ENCODE data around the gene IFT20. TPM values are rescaled to one million over a fixed set of nuclear protein-coding genes. Genes with fewer than 3 reads are reported as not detected.

Gene IFT20
- total and polyA plus RNA-seq, 2 donors, result 44.6 to 82.5 TPM

DNA sequence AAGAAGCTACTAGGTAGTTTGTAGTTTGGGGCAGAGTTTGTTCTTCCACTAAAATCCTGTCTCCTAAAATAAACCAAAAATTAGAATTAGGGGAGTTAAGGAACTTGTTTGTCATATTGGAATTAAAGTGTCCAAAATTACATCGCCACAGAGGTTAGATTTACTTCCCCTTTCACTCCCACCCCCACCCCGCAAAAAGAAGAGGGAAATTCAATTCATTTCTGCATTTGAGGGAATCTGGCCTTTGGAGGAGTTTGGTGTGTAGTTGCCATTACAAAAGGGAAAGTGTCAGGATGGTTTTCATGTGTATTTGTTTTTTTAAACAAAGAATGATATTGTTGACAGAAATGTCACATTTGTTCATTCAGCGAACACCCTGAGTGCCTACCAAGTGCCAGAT lies 10.5 kb downstream of the IFT20 start:
- no peak overlapping the region for H3K27ac ChIP-seq (ENCODE audit: low read depth in 1 of 2, low read length in 1 of 2)
- peaks cover 25 to 32% of the 10 kb centered on the region in 2 donors for H3K36me3 ChIP-seq (ENCODE audit: control insufficient read depth in 2 of 2, insufficient read depth in 2 of 2, low read length in 1 of 2)
- H3K4me3 ChIP-seq (ENCODE audit: low read length in 2 of 2), result no peak overlapping the region
- 82% methylated on average over 3 of the region's 3 CpGs for whole genome bisulfite sequencing
- DNase-seq (ENCODE audit: low read depth in 6 of 9, low spot score in 9 of 9), result no peak
- no peaks in the 10 kb centered on the region for H3K9me3 ChIP-seq (ENCODE audit: control insufficient read depth in 2 of 2, insufficient read depth in 1 of 2, low read length in 1 of 2)
- no peaks in the 10 kb centered on the region for H3K27me3 ChIP-seq (ENCODE audit: control insufficient read depth in 2 of 2, insufficient read depth in 1 of 2, low read length in 1 of 2)
- peaks cover 3 to 6% of the 10 kb centered on the region in 2 donors for H3K4me1 ChIP-seq (ENCODE audit: control insufficient read depth in 2 of 2, insufficient read depth in 2 of 2, low read length in 2 of 2)

DNA sequence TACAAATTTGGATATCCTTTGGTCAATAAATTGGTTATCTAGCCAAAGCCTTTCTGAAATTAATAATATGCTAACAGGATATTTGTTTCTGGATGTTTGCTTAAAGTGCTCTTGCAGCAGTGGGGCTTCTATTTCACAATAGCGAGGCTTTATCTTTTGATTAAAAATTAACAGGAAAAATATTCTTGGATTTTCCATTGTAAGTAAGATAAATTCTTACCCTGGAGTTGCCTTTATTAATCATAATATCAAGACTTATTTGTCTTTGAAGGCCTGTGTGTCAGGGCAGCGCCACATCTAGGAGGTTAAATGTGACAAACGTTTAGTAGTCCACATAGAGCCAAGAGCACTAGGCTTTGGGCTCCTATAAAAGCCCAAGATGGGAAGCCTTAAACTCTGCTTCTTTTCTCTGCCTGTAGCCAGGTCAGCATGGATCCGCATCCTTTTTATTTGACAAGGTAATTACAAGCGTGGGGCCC lies 11.0 kb downstream of the IFT20 start:
- no peak overlapping the region for H3K27ac ChIP-seq (ENCODE audit: low read depth in 1 of 2, low read length in 1 of 2)

DNA sequence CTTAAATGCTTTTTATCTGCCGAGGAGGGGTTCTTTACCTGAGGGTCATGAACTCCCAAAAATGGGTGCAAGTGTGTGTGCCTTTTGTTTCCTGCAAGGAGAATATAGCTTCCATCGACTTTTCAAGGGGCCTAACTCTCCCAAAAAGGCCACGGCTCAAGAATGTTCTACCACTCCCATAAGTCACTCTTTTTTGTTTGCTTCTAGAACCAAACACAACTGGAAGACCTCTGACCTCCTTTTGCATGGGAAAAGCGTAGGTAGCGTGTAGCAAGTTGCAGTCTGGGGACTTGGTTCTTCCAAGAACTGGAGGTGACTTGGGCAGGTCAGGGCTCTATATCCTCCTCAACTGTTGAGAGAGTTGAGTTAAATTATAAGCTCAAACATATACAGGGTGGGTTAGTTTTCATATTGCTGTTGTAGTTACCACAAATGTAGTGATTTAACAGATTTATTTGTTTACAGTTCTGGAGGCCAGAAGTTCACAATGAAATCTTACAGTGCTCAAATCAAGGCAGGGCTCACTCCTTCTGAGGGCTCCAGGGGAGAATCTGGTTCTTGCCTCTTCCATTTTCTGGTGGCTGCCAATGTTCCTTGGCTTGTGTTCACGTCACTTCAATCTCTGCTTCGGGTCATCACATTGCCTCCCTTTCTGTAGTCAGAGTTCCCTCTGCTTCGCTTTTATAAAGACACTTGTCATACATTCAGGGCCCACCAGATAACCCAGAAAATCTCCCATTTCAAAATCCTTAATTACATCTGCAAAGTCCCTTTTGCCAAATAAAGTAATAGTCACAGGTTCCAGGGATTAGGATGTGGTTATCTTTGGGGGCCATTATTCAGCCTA lies 14.8 kb downstream of the IFT20 start:
- no peak overlapping the region for H3K4me3 ChIP-seq (ENCODE audit: low read length in 2 of 2)
- WGBS, result 92% methylated on average over 8 of the region's 8 CpGs
- no peak for DNase-seq (ENCODE audit: low read depth in 6 of 9, low spot score in 9 of 9)
- H3K9me3 ChIP-seq (ENCODE audit: control insufficient read depth in 2 of 2, insufficient read depth in 1 of 2, low read length in 1 of 2), result no peaks in the 10 kb centered on the region
- H3K27me3 ChIP-seq (ENCODE audit: control insufficient read depth in 2 of 2, insufficient read depth in 1 of 2, low read length in 1 of 2), result peaks cover 0 to 19% of the 10 kb centered on the region in 2 donors
- no peaks in the 10 kb centered on the region for H3K36me3 ChIP-seq (ENCODE audit: control insufficient read depth in 2 of 2, insufficient read depth in 2 of 2, low read length in 1 of 2)
- H3K27ac ChIP-seq (ENCODE audit: low read depth in 1 of 2, low read length in 1 of 2), result no peak overlapping the region
- H3K4me1 ChIP-seq (ENCODE audit: control insufficient read depth in 2 of 2, insufficient read depth in 2 of 2, low read length in 2 of 2), result peaks cover 10 to 21% of the 10 kb centered on the region in 2 donors

More for the DNA sequence above, 11.0 kb downstream of the IFT20 start:
- Histone ChIP-seq H3K4me1 (ENCODE audit: control insufficient read depth in 2 of 2, insufficient read depth in 2 of 2, low read length in 2 of 2) (peaks cover 8 to 10% of the 10 kb centered on the region in 2 donors), H3K9me3 (ENCODE audit: control insufficient read depth in 2 of 2, insufficient read depth in 1 of 2, low read length in 1 of 2) (no peaks in the 10 kb centered on the region), H3K4me3 (ENCODE audit: low read length in 2 of 2) (no peak overlapping the region), H3K36me3 (ENCODE audit: control insufficient read depth in 2 of 2, insufficient read depth in 2 of 2, low read length in 1 of 2) (peaks cover 23 to 29% of the 10 kb centered on the region in 2 donors), H3K27me3 (ENCODE audit: control insufficient read depth in 2 of 2, insufficient read depth in 1 of 2, low read length in 1 of 2) (no peaks in the 10 kb centered on the region)
- 96% methylated on average over 5 of the region's 5 CpGs for WGBS
- DNase-seq (ENCODE audit: low read depth in 6 of 9, low spot score in 9 of 9), result no peak

GRCh38 chr17:28319598-28319935 lies 15.7 kb downstream of the IFT20 start:
- WGBS, result 5% methylated on average over 7 of the region's 7 CpGs

GRCh38 chr17:28318759-28319597 lies 16.3 kb downstream of the IFT20 start, which contains the start of gene TMEM97:
TSS of gene TMEM97 (plus strand) at chr17:28319200. CDS start at chr17:28319240, 40 bp downstream.
- Histone ChIP-seq H3K36me3 (ENCODE audit: control insufficient read depth in 2 of 2, insufficient read depth in 2 of 2, low read length in 1 of 2) (no peaks in the 10 kb centered on the region), H3K4me3 (ENCODE audit: low read length in 2 of 2) (peak within 1 kb of the TSS; percentile 55 to 65), H3K27ac (ENCODE audit: low read depth in 1 of 2, low read length in 1 of 2) (peak within 1 kb of the TSS in 1 of 2 donors; percentile 10), H3K9me3 (ENCODE audit: control insufficient read depth in 2 of 2, insufficient read depth in 1 of 2, low read length in 1 of 2) (no peaks in the 10 kb centered on the region), H3K4me1 (ENCODE audit: control insufficient read depth in 2 of 2, insufficient read depth in 2 of 2, low read length in 2 of 2) (peaks cover 10 to 21% of the 10 kb centered on the region in 2 donors), H3K27me3 (ENCODE audit: control insufficient read depth in 2 of 2, insufficient read depth in 1 of 2, low read length in 1 of 2) (peaks cover 0 to 22% of the 10 kb centered on the region in 2 donors)
- under 1% methylated on average over 72 of the region's 72 CpGs for WGBS
- DNase-seq (ENCODE audit: low read depth in 6 of 9, low spot score in 9 of 9), result peak; percentile 84 to 97 (median 89)

More at GRCh38 chr17:28319598-28319935, 15.7 kb downstream of the IFT20 start:
- H3K4me3 ChIP-seq (ENCODE audit: low read length in 2 of 2), result peak overlapping the region; percentile 55 to 65
- no peak overlapping the region for H3K27ac ChIP-seq (ENCODE audit: low read depth in 1 of 2, low read length in 1 of 2)
- no peaks in the 10 kb centered on the region for H3K36me3 ChIP-seq (ENCODE audit: control insufficient read depth in 2 of 2, insufficient read depth in 2 of 2, low read length in 1 of 2)
- no peaks in the 10 kb centered on the region for H3K9me3 ChIP-seq (ENCODE audit: control insufficient read depth in 2 of 2, insufficient read depth in 1 of 2, low read length in 1 of 2)
- peaks cover 0 to 22% of the 10 kb centered on the region in 2 donors for H3K27me3 ChIP-seq (ENCODE audit: control insufficient read depth in 2 of 2, insufficient read depth in 1 of 2, low read length in 1 of 2)
- peaks cover 10 to 21% of the 10 kb centered on the region in 2 donors for H3K4me1 ChIP-seq (ENCODE audit: control insufficient read depth in 2 of 2, insufficient read depth in 2 of 2, low read length in 2 of 2)
- no peak for DNase-seq (ENCODE audit: low read depth in 6 of 9, low spot score in 9 of 9)

GRCh38 chr17:28317966-28318758 lies 17.1 kb downstream of the IFT20 start:
- H3K4me3 ChIP-seq (ENCODE audit: low read length in 2 of 2), result peak overlapping the region; percentile 55 to 65
- no peaks in the 10 kb centered on the region for H3K9me3 ChIP-seq (ENCODE audit: control insufficient read depth in 2 of 2, insufficient read depth in 1 of 2, low read length in 1 of 2)
- no peaks in the 10 kb centered on the region for H3K36me3 ChIP-seq (ENCODE audit: control insufficient read depth in 2 of 2, insufficient read depth in 2 of 2, low read length in 1 of 2)
- WGBS, result 20% methylated on average over 40 of the region's 40 CpGs
- H3K27me3 ChIP-seq (ENCODE audit: control insufficient read depth in 2 of 2, insufficient read depth in 1 of 2, low read length in 1 of 2), result peaks cover 2 to 25% of the 10 kb centered on the region in 2 donors
- peaks cover 10 to 21% of the 10 kb centered on the region in 2 donors for H3K4me1 ChIP-seq (ENCODE audit: control insufficient read depth in 2 of 2, insufficient read depth in 2 of 2, low read length in 2 of 2)
- no peak overlapping the region for H3K27ac ChIP-seq (ENCODE audit: low read depth in 1 of 2, low read length in 1 of 2)
- no peak for DNase-seq (ENCODE audit: low read depth in 6 of 9, low spot score in 9 of 9)

DNA sequence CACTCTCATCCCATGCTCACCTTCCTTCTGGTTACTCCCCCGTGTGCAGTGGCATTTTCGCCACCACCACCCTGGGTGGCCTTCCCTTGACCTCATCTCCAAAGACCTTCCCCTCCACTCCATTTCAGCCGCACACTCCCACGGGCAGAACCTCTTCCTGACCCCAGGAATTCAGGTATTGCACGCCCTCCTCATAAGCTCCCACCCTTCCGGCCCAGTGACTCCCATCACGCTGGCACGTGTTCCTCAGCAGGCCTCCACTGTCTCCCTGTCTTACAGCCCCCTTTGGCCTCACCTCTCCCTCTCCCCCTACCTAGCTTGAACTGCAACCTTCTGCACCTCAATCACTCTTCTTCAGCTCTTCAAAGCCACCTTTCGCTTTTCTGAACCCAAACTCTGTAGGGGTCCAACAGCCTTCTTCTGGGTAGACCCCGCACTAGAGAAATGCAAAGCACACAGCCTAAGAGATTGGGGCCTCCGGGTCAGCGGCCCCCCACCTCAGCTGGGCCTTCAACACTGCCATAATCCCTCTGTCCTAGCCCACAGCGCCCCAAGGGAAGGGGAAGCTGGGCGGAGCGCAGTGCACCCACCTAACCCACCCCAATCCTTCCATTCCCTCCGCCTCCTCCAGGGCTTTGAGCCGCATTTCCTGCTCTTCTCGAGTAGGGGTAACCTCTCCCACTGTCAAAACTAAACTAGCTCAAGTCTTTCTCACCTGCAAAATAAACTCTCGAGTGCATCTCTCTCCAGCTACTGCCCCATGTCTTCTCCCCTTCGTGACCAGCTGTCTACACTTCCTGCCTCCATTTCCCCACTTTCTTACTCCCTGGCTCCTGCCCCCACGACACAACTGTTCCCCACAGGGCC lies 17.9 kb downstream of the IFT20 start:
- no peak for DNase-seq (ENCODE audit: low read depth in 6 of 9, low spot score in 9 of 9)
- Histone ChIP-seq H3K4me1 (ENCODE audit: control insufficient read depth in 2 of 2, insufficient read depth in 2 of 2, low read length in 2 of 2) (peaks cover 10 to 21% of the 10 kb centered on the region in 2 donors), H3K9me3 (ENCODE audit: control insufficient read depth in 2 of 2, insufficient read depth in 1 of 2, low read length in 1 of 2) (no peaks in the 10 kb centered on the region), H3K36me3 (ENCODE audit: control insufficient read depth in 2 of 2, insufficient read depth in 2 of 2, low read length in 1 of 2) (no peaks in the 10 kb centered on the region), H3K27ac (ENCODE audit: low read depth in 1 of 2, low read length in 1 of 2) (no peak overlapping the region), H3K27me3 (ENCODE audit: control insufficient read depth in 2 of 2, insufficient read depth in 1 of 2, low read length in 1 of 2) (peaks cover 2 to 25% of the 10 kb centered on the region in 2 donors), H3K4me3 (ENCODE audit: low read length in 2 of 2) (no peak overlapping the region)
- WGBS, result 91% methylated on average over 21 of the region's 21 CpGs

All from thymus (tissue), 11 donors.